Tibial nerve (tissue), 4 donors: ENCODE results near the gene ZCRB1.

Experiments
- CTCF ChIP-seq, 5 experiments: fragments of 200-600 bp in 3 of 5; fragments of 450-650 bp in 2 of 5; sonication (generic) in 3 of 5; IDR thresholded peaks; one replicate each; pipeline ENCODE4 v1.5.1; 2016 to 2019; ENCODE audit warnings: antibody characterized with exemption in 5 of 5, mild to moderate bottlenecking in 3 of 5, moderate library complexity in 2 of 5
- EP300 ChIP-seq, 2 donors: sonication (generic); formaldehyde crosslinking; IDR thresholded peaks; one replicate each; pipeline ENCODE4 v1.6.1; 2017; ENCODE audit warnings: antibody characterized with exemption in 2 of 2, mild to moderate bottlenecking in 1 of 2
- POLR2A ChIP-seq, 2 donors: fragments of 450-650 bp; IDR thresholded peaks; one replicate each; pipeline ENCODE4 v1.6.1; 2017; ENCODE audit warnings: antibody characterized with exemption in 2 of 2, mild to moderate bottlenecking in 2 of 2, moderate library complexity in 2 of 2

GRCh38 chr12:42270596-42270995, 55.3 kb downstream of the ZCRB1 start:
- TF ChIP-seq POLR2A (IDR thresholded peaks at IDR 0.05) (no peak), EP300 (IDR thresholded peaks at IDR 0.05) (no peak), CTCF (IDR thresholded peaks at IDR 0.05) (no peak)
